Endodermal cell (in vitro differentiated cells): ENCODE measurements around the gene SCN8A. TPM values are rescaled to one million over a fixed set of nuclear protein-coding genes. Genes with fewer than 3 reads are reported as not detected.

Experiments used
- DNase-seq: peaks from one replicate; pipeline ENCODE4 v3.0.0-alpha.2; 2017
- H3K27ac ChIP-seq: 2 replicates; pipeline ENCODE4 v1.5.1; 2013; ENCODE audit warnings: mild to moderate bottlenecking, low read depth, low read length, moderate library complexity
- H3K27me3 ChIP-seq: 2 replicates; pipeline ENCODE4 v1.6.1; 2013; ENCODE audit warnings: mild to moderate bottlenecking, low read length, moderate library complexity; ENCODE audit not compliant: insufficient read depth, control insufficient read depth, poor library complexity, severe bottlenecking
- H3K36me3 ChIP-seq: 2 replicates; pipeline ENCODE4 v1.7.0; 2013; ENCODE audit warnings: mild to moderate bottlenecking, low read length, moderate library complexity; ENCODE audit not compliant: control insufficient read depth, insufficient read depth
- H3K4me1 ChIP-seq: one replicate; pipeline ENCODE4 v1.7.0; 2013; ENCODE audit warnings: low read length; ENCODE audit not compliant: control insufficient read depth, insufficient read depth
- H3K4me3 ChIP-seq: 2 replicates; pipeline ENCODE4 v1.5.1; 2013; ENCODE audit warnings: mild to moderate bottlenecking, low read length, moderate library complexity
- H3K9ac ChIP-seq: 2 replicates; pipeline ENCODE4 v1.6.1; 2013; ENCODE audit warnings: mild to moderate bottlenecking, low read length, moderate library complexity; ENCODE audit not compliant: poor library complexity, severe bottlenecking; ENCODE audit errors: extremely low read depth
- H3K9me3 ChIP-seq: 2 replicates; pipeline ENCODE4 v1.6.1; 2013; ENCODE audit warnings: mild to moderate bottlenecking, low read length, moderate library complexity; ENCODE audit not compliant: control insufficient read depth
- H3K27ac Mint-ChIP-seq: 2 replicates; pipeline ENCODE4 v1.8.0; 2020; ENCODE audit warnings: mixed read lengths
- H3K27me3 Mint-ChIP-seq: 2 replicates; pipeline ENCODE4 v1.8.0; 2021; ENCODE audit warnings: mild to moderate bottlenecking, mixed read lengths; ENCODE audit not compliant: insufficient read depth
- H3K36me3 Mint-ChIP-seq: 2 replicates; pipeline ENCODE4 v1.8.0; 2020; ENCODE audit warnings: low read depth, mixed read lengths
- H3K4me1 Mint-ChIP-seq: 2 replicates; pipeline ENCODE4 v1.8.0; 2020; ENCODE audit warnings: mixed read lengths
- H3K4me3 Mint-ChIP-seq: 2 replicates; pipeline ENCODE4 v1.8.0; 2020; ENCODE audit warnings: mild to moderate bottlenecking, moderate library complexity, mixed read lengths
- H3K9me3 Mint-ChIP-seq: 2 replicates; pipeline ENCODE4 v1.8.0; 2020; ENCODE audit warnings: mild to moderate bottlenecking, mixed read lengths
- CTCF ChIP-seq: fragments of 200-600 bp; sonication (generic); conservative IDR thresholded peaks from 2 replicates; pipeline ENCODE4 v1.5.0; 2021; ENCODE audit warnings: antibody characterized with exemption, mild to moderate bottlenecking
- WGBS, 2 experiments: methylation state at CpG; one replicate each; pipeline versions ENCODE4 v1.1.5 to v1.1.7; 2013; ENCODE audit warnings: missing lambda C conversion rate in 2 of 2, mixed read lengths in 1 of 2; ENCODE audit not compliant: insufficient coverage in 1 of 2, insufficient read length in 1 of 2; 5-methylcytosine and 5-hydroxymethylcytosine counted together
- total RNA-seq, 2 donors: library from RNA; stranded (reverse); fragmentation: NEBNext Ultra II Directional in 1 of 2; extraction: Animal tissue kit (Norgen Biotek cat#: 25700) in 1 of 2; gene quantifications; 2 replicates in 1 of 2; 3 replicates in 1 of 2; pipeline ENCODE4 v1.2.1, GENCODE V29; 2021

Gene SCN8A
- total RNA-seq, 2 donors from 2014 or later, result 9.5 to 9.7 TPM

GRCh38 chr12:51759695-51760094, 168.7 kb downstream of the SCN8A start:
- Mint-ChIP-seq H3K27ac (no peak overlapping the region), H3K27me3 (peaks cover 17% of the 10 kb centered on the region), H3K4me1 (no peaks in the 10 kb centered on the region), H3K4me3 (no peak overlapping the region), H3K9me3 (no peaks in the 10 kb centered on the region), H3K36me3 (peaks cover 4% of the 10 kb centered on the region)
- Histone ChIP-seq H3K36me3 (no peaks in the 10 kb centered on the region), H3K4me1 (no peaks in the 10 kb centered on the region), H3K9me3 (no peaks in the 10 kb centered on the region), H3K27me3 (peaks cover 8% of the 10 kb centered on the region), H3K27ac (no peak overlapping the region), H3K9ac (no peak overlapping the region), H3K4me3 (no peak overlapping the region)
- no peak for TF ChIP-seq CTCF
- no peak for DNase-seq

GRCh38 chr12:51760231-51760630, 169.2 kb downstream of the SCN8A start:
- TF ChIP-seq CTCF, result no peak
- H3K36me3 Mint-ChIP-seq, result peaks cover 4% of the 10 kb centered on the region
- H3K4me1 ChIP-seq, result no peaks in the 10 kb centered on the region

GRCh38 chr12:51763743-51764142, 172.7 kb downstream of the SCN8A start:
- Histone ChIP-seq H3K27ac (no peak overlapping the region), H3K4me3 (no peak overlapping the region), H3K9me3 (no peaks in the 10 kb centered on the region), H3K4me1 (peaks cover 7% of the 10 kb centered on the region), H3K27me3 (peaks cover 3% of the 10 kb centered on the region), H3K9ac (no peak overlapping the region), H3K36me3 (peaks cover under 1% of the 10 kb centered on the region)
- Mint-ChIP-seq H3K27ac (no peak overlapping the region), H3K4me1 (peaks cover 6% of the 10 kb centered on the region), H3K27me3 (peaks cover 6% of the 10 kb centered on the region), H3K4me3 (no peak overlapping the region), H3K9me3 (no peaks in the 10 kb centered on the region), H3K36me3 (peaks cover 7% of the 10 kb centered on the region)
- TF ChIP-seq CTCF, result no peak
- no peak for DNase-seq

More at GRCh38 chr12:51760231-51760630, 169.2 kb downstream of the SCN8A start:
- Histone ChIP-seq H3K4me3 (no peak overlapping the region), H3K9ac (no peak overlapping the region), H3K36me3 (no peaks in the 10 kb centered on the region), H3K27me3 (peaks cover 3% of the 10 kb centered on the region), H3K9me3 (no peaks in the 10 kb centered on the region), H3K27ac (no peak overlapping the region)
- Mint-ChIP-seq H3K27ac (no peak overlapping the region), H3K4me3 (no peak overlapping the region), H3K27me3 (peaks cover 15% of the 10 kb centered on the region), H3K9me3 (no peaks in the 10 kb centered on the region), H3K4me1 (no peaks in the 10 kb centered on the region)
- DNase-seq, result no peak
- 95 to 100% methylated on average over 1 of the region's 1 CpG for WGBS, 2 experiments
